Measurements from ENCODE around the gene ASZ1.

The ASZ1 gene

GRCh38 chr7:117349570-117349969, 77.7 kb downstream of the ASZ1 start:
- H3K27ac ChIP-seq = no peak overlapping the region
- no peak for DNase-seq (ENCODE audit: low read depth, low spot score)

DNA sequence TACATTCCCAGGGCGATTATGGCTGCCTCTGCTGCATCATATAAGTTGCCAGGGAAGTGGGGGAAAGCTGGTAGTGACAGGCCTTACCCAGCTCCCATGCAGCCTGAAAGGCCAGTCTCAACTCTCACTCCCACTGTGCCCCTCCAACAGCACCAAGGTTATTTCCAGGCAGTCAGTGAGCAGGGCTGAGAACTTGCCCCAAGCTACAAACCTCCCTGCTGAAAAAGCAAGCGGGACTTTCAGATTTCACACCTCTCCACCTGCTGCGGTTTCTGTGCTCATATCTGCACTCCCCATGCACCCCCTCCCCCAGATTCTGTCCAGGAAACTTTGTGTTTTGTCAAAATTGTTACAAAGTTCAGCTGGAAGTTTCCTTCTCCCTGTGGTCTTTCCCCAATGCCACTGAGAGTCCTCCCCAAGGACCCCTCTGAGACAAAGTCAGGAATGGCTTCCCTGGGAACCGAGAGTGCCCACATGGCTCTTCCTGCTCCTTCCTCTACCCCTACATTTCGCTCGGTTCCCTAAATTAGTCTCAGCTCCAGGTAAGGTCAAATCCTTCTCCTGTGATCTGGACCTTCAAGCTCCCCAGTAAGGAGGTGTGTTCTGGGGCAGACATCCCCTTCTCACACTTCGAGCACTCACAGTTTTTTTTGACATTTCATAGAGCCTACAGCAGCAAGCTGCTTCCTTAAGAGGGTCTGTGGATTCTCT, 79.2 kb downstream of the ASZ1 start:
- DNase-seq (ENCODE audit: low read depth, low spot score) = no peak
- no peak overlapping the region for H3K27ac ChIP-seq

GRCh38 chr7:117347480-117347879, 79.8 kb downstream of the ASZ1 start:
- no peak overlapping the region for H3K27ac ChIP-seq
- DNase-seq (ENCODE audit: low read depth, low spot score) = no peak

DNA sequence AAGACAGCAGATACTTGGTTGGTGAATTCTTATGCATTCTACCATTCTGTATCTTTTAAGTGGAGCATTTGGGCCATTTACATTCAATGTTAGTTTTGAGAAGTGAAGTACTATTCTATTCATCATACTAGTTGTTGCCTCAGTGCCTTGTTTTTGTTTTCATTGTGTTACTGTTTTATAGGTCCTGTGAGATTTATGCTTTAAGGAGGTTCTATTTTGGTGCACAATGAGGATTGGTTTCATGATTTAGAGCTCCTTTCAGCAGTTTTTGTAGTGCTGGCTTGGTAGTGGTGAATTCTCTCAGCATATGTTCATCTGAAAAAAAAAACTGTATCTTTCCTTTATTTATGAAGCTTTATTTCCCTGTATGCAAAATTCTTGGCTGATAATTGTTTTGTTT, 81.1 kb downstream of the ASZ1 start:
- no peak for DNase-seq (ENCODE audit: low read depth, low spot score)
- no peak overlapping the region for H3K27ac ChIP-seq

GRCh38 chr7:117338020-117338419, 89.3 kb downstream of the ASZ1 start:
- DNase-seq (ENCODE audit: low read depth, low spot score) = no peak
- H3K27ac ChIP-seq = no peak overlapping the region

- DNase-seq (ENCODE audit: low read depth, low spot score) = no peak
- H3K27ac ChIP-seq = no peak overlapping the region
These were observed 94.1 kb downstream of the ASZ1 start for GRCh38 chr7:117333168-117333567.

- no peak for DNase-seq (ENCODE audit: low read depth, low spot score)
- H3K27ac ChIP-seq = no peak overlapping the region
These were observed 95.3 kb downstream of the ASZ1 start for GRCh38 chr7:117332031-117332430.

DNA sequence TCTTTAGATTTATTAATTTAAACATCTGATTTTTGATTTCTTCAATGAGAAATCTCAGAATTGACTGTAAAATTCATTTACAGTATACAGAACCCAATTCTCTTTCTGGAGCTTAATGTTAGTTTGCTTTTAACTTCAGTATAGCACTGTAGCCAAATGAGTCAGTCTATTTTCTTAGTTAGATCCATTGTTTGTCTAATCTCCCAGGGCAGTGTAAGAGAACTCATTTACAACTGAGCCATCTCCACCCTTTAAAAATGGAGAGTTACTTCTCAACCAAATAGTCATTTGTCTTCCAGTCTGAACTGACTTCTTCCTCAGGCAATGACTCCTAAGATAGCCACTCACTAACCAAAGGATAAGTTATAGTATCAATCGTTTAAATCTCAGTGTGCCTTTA, 101.5 kb downstream of the ASZ1 start:
- DNase-seq (ENCODE audit: low read depth, low spot score) = no peak

DNA sequence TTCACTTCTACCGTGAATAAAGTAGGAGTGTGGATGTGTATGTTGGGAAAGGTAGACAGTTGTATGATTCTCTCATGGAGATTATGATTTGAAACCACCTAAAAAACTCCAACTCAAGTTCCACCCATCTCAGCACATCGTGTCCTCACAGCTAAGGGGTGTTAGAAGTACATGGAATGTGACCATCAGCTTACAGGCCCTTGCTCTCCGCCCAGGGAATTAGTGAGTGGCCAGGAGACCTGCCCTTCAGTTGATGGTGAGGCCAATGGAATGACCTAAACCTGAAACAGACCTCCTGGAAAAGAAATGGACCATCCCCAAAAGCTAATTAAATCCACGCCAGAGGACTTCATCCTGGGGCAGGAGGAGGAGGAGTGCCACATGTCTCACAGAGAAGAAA, 102.3 kb downstream of the ASZ1 start:
- no peak for DNase-seq (ENCODE audit: low read depth, low spot score)

More for the DNA sequence above, 101.5 kb downstream of the ASZ1 start:
- no peak overlapping the region for H3K27ac ChIP-seq

GRCh38 chr7:117323851-117324711, 103.2 kb downstream of the ASZ1 start:
- no peak for DNase-seq (ENCODE audit: low read depth, low spot score)
- no peak overlapping the region for H3K27ac ChIP-seq

More for the DNA sequence above, 102.3 kb downstream of the ASZ1 start:
- no peak overlapping the region for H3K27ac ChIP-seq

- DNase-seq (ENCODE audit: low read depth, low spot score) = no peak
- H3K27ac ChIP-seq = no peak overlapping the region
These were observed 103.9 kb downstream of the ASZ1 start for GRCh38 chr7:117323305-117323850.

DNA sequence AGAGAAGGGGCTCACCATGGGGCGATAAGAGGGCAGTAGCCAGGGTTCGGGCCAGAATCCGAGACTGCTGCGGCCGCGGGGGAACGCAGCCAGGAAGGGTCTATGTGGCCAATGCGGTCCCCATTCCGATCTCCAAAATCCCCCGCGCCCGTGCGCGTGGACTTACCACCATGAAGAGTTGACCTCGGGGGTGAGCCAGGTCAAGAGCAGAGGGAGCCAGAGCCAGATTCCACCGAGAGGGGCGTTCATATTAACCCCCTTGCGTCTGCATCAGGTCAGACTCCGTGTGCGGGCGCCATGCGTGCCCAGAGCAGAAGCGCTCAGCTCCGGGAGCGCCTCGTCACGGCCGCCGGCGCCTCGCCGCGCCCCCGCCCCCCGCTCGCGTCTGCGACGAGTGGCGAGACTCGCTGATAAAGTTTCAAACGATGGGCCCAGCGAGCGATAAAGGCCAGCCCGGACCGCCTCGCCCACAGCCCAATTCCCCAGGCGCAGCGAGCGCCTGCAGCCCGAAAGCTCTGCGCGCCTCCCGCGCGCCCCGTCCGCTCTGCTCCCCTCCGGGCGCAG, 104.5 kb downstream of the ASZ1 start, which contains the start of gene WNT2:
Gene WNT2 (minus strand): TSS at position 318 of the 564 bp plus-strand sequence. CDS start 69 bp downstream, at position 249.
- DNase-seq (ENCODE audit: low read depth, low spot score) = no peak
- no peak within 1 kb of the TSS for H3K27ac ChIP-seq

GRCh38 chr7:117320523-117320922, 106.8 kb downstream of the ASZ1 start:
- no peak for DNase-seq (ENCODE audit: low read depth, low spot score)
- H3K27ac ChIP-seq = no peak overlapping the region

GRCh38 chr7:117319181-117319580, 108.1 kb downstream of the ASZ1 start:
- H3K27ac ChIP-seq = no peak overlapping the region
- DNase-seq (ENCODE audit: low read depth, low spot score) = no peak

DNA sequence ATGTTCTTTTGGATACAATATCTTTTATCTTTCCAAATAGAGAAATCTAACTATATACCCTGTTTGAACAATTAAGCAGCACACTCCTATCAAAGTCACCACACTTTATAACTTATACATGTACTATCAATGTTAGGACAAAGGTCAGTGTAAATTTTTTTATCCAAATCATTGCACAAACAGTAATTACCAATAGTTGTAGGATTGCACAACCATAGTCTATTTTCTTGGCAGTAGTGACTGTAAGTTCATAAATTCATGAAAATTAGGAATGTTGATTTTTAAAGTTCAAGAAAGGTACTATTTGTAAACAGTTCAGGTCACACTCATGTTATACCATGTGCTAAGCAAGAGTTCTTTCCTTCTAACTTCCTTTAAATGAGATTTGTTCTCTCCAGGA, 113.7 kb downstream of the ASZ1 start:
- no peak for DNase-seq (ENCODE audit: low read depth, low spot score)
- no peak overlapping the region for H3K27ac ChIP-seq
